ENCODE measurements around the gene SLC1A3. TPM values are rescaled to one million over a fixed set of nuclear protein-coding genes. Genes with fewer than 3 reads are reported as not detected.

The SLC1A3 gene
- total RNA-seq, 3 donors from 2014 or later (not counting 1 experiment from before 2014, with no cell fraction given) = 1.1 TPM; not detected in 2

GRCh38 chr5:36648426-36648825 is 42.0 kb downstream of the SLC1A3 start:
- intact Hi-C loops (cut with micrococcal nuclease) = no loop called here
- Mint-ChIP-seq H3K4me3 (no peak overlapping the region), H3K27ac (no peak overlapping the region), H3K27me3 (ENCODE audit: low read depth in 2 of 2) (peaks cover 10 to 22% of the 10 kb centered on the region in 2 donors), H3K36me3 (no peaks in the 10 kb centered on the region), H3K9me3 (no peaks in the 10 kb centered on the region), H3K4me1 (no peaks in the 10 kb centered on the region)
- no peak for TF ChIP-seq CTCF (IDR thresholded peaks at IDR 0.05)
- Histone ChIP-seq H3K4me3 (ENCODE audit: low read length) (no peak overlapping the region), H3K9me3 (ENCODE audit: control insufficient read depth, insufficient read depth, low read length) (no peaks in the 10 kb centered on the region), H3K27me3 (ENCODE audit: control insufficient read depth, insufficient read depth, low read length) (no peaks in the 10 kb centered on the region), H3K27ac (ENCODE audit: low read length) (no peak overlapping the region), H3K36me3 (ENCODE audit: control insufficient read depth, insufficient read depth, low read length) (no peaks in the 10 kb centered on the region), H3K4me1 (ENCODE audit: control insufficient read depth, insufficient read depth, low read length) (no peaks in the 10 kb centered on the region)
- 80% methylated on average over 3 of the region's 3 CpGs for WGBS (ENCODE audit: insufficient coverage)
- no peak for DNase-seq
- ATAC-seq = no peak

- DNase-seq (no peak), ATAC-seq (no peak)
- Histone ChIP-seq H3K4me1 (ENCODE audit: control insufficient read depth, insufficient read depth, low read length) (peaks cover 2% of the 10 kb centered on the region), H3K27me3 (ENCODE audit: control insufficient read depth, insufficient read depth, low read length) (no peaks in the 10 kb centered on the region), H3K36me3 (ENCODE audit: control insufficient read depth, insufficient read depth, low read length) (no peaks in the 10 kb centered on the region), H3K4me3 (ENCODE audit: low read length) (no peak overlapping the region), H3K27ac (ENCODE audit: low read length) (no peak overlapping the region), H3K9me3 (ENCODE audit: control insufficient read depth, insufficient read depth, low read length) (no peaks in the 10 kb centered on the region)
- no peaks in the 10 kb centered on the region for H3K4me1 Mint-ChIP-seq
- intact Hi-C loops (cut with micrococcal nuclease) = no loop called here
- WGBS (ENCODE audit: insufficient coverage) = 90% methylated on average over 5 of the region's 9 CpGs
- no peaks in the 10 kb centered on the region for H3K36me3 Mint-ChIP-seq
- peaks cover 14 to 25% of the 10 kb centered on the region in 2 donors for H3K27me3 Mint-ChIP-seq (ENCODE audit: low read depth in 2 of 2)
- TF ChIP-seq CTCF (IDR thresholded peaks at IDR 0.05) = no peak
- H3K9me3 Mint-ChIP-seq = no peaks in the 10 kb centered on the region
- no peak overlapping the region for H3K4me3 Mint-ChIP-seq
- H3K27ac Mint-ChIP-seq = no peak overlapping the region
These were observed 45.6 kb downstream of the SLC1A3 start for GRCh38 chr5:36651761-36652685.

GRCh38 chr5:36653044-36653705 is 46.8 kb downstream of the SLC1A3 start:
- no peaks in the 10 kb centered on the region for H3K27me3 ChIP-seq (ENCODE audit: control insufficient read depth, insufficient read depth, low read length)
- Mint-ChIP-seq H3K27me3 (ENCODE audit: low read depth in 2 of 2) (peaks cover 14 to 25% of the 10 kb centered on the region in 2 donors), H3K9me3 (no peaks in the 10 kb centered on the region), H3K27ac (no peak overlapping the region), H3K4me3 (no peak overlapping the region), H3K4me1 (no peaks in the 10 kb centered on the region), H3K36me3 (no peaks in the 10 kb centered on the region)
- no peak for DNase-seq
- intact Hi-C loops (cut with micrococcal nuclease) = no loop called here
- H3K4me3 ChIP-seq (ENCODE audit: low read length) = no peak overlapping the region
- 82% methylated on average over 5 of the region's 5 CpGs for WGBS (ENCODE audit: insufficient coverage)
- no peak overlapping the region for H3K27ac ChIP-seq (ENCODE audit: low read length)
- no peaks in the 10 kb centered on the region for H3K9me3 ChIP-seq (ENCODE audit: control insufficient read depth, insufficient read depth, low read length)
- H3K4me1 ChIP-seq (ENCODE audit: control insufficient read depth, insufficient read depth, low read length) = peaks cover 2% of the 10 kb centered on the region
- no peak for ATAC-seq
- no peak for TF ChIP-seq CTCF (IDR thresholded peaks at IDR 0.05)
- no peaks in the 10 kb centered on the region for H3K36me3 ChIP-seq (ENCODE audit: control insufficient read depth, insufficient read depth, low read length)

Data from natural killer cell (primary cell).